SK-N-SH treated with all-trans-retinoic acid at 6 μM for 48 hours (cell line): Measurements from ENCODE around the gene MIPOL1.

Source experiments
- ATAC-seq: fragments of 200-7000 bp; cut with Tn5 transposase; 3 replicates; pipeline ENCODE4 v1.9.1; 2020; ENCODE audit warnings: mild to moderate bottlenecking, moderate library complexity
- ARNTL ChIP-seq: fragments of 450-650 bp; formaldehyde crosslinking; IDR thresholded peaks from 2 replicates; pipeline ENCODE4 v1.5.0; 2020; ENCODE audit warnings: low read depth, mild to moderate bottlenecking, moderate library complexity, borderline replicate concordance
- BACH2 ChIP-seq: fragments of 250-450 bp; sonication (Bioruptor Pico); IDR thresholded peaks from 2 replicates; pipeline ENCODE4 v1.9.0; 2021; ENCODE audit warnings: mild to moderate bottlenecking, borderline replicate concordance
- CREB5 ChIP-seq: fragments of 250-450 bp; sonication (Bioruptor Pico); IDR thresholded peaks from 2 replicates; pipeline ENCODE4 v1.5.1; 2020; ENCODE audit warnings: low read depth, mild to moderate bottlenecking, moderate library complexity
- CSDC2 ChIP-seq: fragments of 250-450 bp; sonication (Bioruptor Pico); IDR thresholded peaks from 2 replicates; pipeline ENCODE4 v1.5.0; 2020; ENCODE audit warnings: mild to moderate bottlenecking, moderate library complexity
- CSRNP3 ChIP-seq: fragments of 250-450 bp; sonication (Bioruptor Pico); IDR thresholded peaks from 2 replicates; pipeline ENCODE4 v1.5.1; 2021; ENCODE audit warnings: mild to moderate bottlenecking, moderate library complexity
- ESRRG ChIP-seq: fragments of 250-450 bp; sonication (Bioruptor Pico); IDR thresholded peaks from 2 replicates; pipeline ENCODE4 v1.6.1; 2021; ENCODE audit warnings: mild to moderate bottlenecking
- ISL1 ChIP-seq: fragments of 250-450 bp; sonication (Bioruptor Pico); IDR thresholded peaks from 2 replicates; pipeline ENCODE4 v2.1.2; 2022; ENCODE audit warnings: mild to moderate bottlenecking, moderate library complexity
- OSR1 ChIP-seq: fragments of 250-450 bp; sonication (Bioruptor Pico); IDR thresholded peaks from 2 replicates; pipeline ENCODE4 v1.8.0; 2022; ENCODE audit warnings: moderate library complexity, mild to moderate bottlenecking, inconsistent platforms
- POU6F1 ChIP-seq: fragments of 250-450 bp; sonication (Bioruptor Pico); IDR thresholded peaks from 2 replicates; pipeline ENCODE4 v1.8.0; 2021; ENCODE audit warnings: low read depth, mild to moderate bottlenecking, moderate library complexity, borderline replicate concordance
- PPARA ChIP-seq: fragments of 250-450 bp; sonication (Bioruptor Pico); IDR thresholded peaks from 2 replicates; pipeline ENCODE4 v1.5.0; 2020; ENCODE audit warnings: mild to moderate bottlenecking, borderline replicate concordance
- RARB ChIP-seq: fragments of 250-450 bp; sonication (Bioruptor Pico); IDR thresholded peaks from 2 replicates; pipeline ENCODE4 v1.8.0; 2021; ENCODE audit warnings: mild to moderate bottlenecking, moderate library complexity
- SNAI2 ChIP-seq: fragments of 250-450 bp; sonication (Bioruptor Pico); IDR thresholded peaks from 2 replicates; pipeline ENCODE4 v1.5.0; 2020; ENCODE audit warnings: mild to moderate bottlenecking, moderate library complexity
- TCF4 ChIP-seq: fragments of 250-450 bp; sonication (Bioruptor Pico); IDR thresholded peaks from 2 replicates; pipeline ENCODE4 v1.8.0; 2021; ENCODE audit warnings: mild to moderate bottlenecking, moderate library complexity, borderline replicate concordance
- TOX ChIP-seq: fragments of 250-450 bp; sonication (Bioruptor Pico); IDR thresholded peaks from 2 replicates; pipeline ENCODE4 v1.8.0; 2021; ENCODE audit warnings: mild to moderate bottlenecking, moderate library complexity, borderline replicate concordance
- TSHZ2 ChIP-seq: fragments of 250-450 bp; sonication (Bioruptor Pico); IDR thresholded peaks from 2 replicates; pipeline ENCODE4 v1.5.0; 2020; ENCODE audit warnings: mild to moderate bottlenecking, moderate library complexity
- ZC3H10 ChIP-seq: fragments of 250-450 bp; sonication (Bioruptor Pico); IDR thresholded peaks from 2 replicates; pipeline ENCODE4 v1.5.1; 2021; ENCODE audit warnings: mild to moderate bottlenecking, moderate library complexity
- ZFP3 ChIP-seq: fragments of 250-450 bp; sonication (Bioruptor Pico); IDR thresholded peaks from 2 replicates; pipeline ENCODE4 v1.5.0; 2020; ENCODE audit warnings: mild to moderate bottlenecking, moderate library complexity
- ZFP30 ChIP-seq: fragments of 450-650 bp; formaldehyde crosslinking; IDR thresholded peaks from 2 replicates; pipeline ENCODE4 v1.5.0; 2022; ENCODE audit warnings: mild to moderate bottlenecking, moderate library complexity
- ZNF565 ChIP-seq: fragments of 450-650 bp; formaldehyde crosslinking; conservative IDR thresholded peaks from 2 replicates; pipeline ENCODE4 v1.5.0; 2020; ENCODE audit warnings: low read depth, mild to moderate bottlenecking, moderate library complexity
- ZNF70 ChIP-seq: fragments of 450-650 bp; formaldehyde crosslinking; IDR thresholded peaks from 2 replicates; pipeline ENCODE4 v1.5.0; 2020; ENCODE audit warnings: mild to moderate bottlenecking, moderate library complexity
- ZNF8 ChIP-seq: fragments of 450-650 bp; formaldehyde crosslinking; IDR thresholded peaks from 2 replicates; pipeline ENCODE4 v1.5.0; 2020; ENCODE audit warnings: mild to moderate bottlenecking, moderate library complexity
- TF ChIP-seq, protein P1 (sequence below): fragments of 250-450 bp; sonication (Bioruptor Pico); IDR thresholded peaks from 2 replicates; pipeline ENCODE4 v1.8.0; 2020; ENCODE audit warnings: mild to moderate bottlenecking, moderate library complexity, borderline replicate concordance

The MIPOL1 gene

DNA sequence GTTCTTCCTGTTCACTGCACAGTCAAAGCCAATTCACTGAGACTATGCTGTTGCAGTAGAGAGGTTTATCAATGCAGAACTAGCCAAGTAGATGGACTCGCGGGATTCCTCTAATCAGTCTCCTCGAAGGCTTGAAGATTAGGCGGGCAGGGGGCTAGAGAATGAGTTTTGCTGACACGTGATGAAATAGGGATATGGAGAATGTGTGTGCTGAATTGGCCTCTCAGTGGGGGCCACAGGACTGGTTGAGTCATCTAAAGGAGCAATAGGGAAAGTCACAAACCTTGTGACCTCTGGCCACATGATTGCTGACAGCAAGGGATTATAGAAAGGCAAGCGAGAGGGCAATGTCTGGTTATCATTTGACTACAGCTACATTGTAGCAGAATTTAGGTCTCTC lies 12.7 kb downstream of the MIPOL1 start:
- ATAC-seq, result no peak
- TF ChIP-seq CREB5 (CRISPR knock-in tag), result no peak
- TF ChIP-seq, protein P1, sequence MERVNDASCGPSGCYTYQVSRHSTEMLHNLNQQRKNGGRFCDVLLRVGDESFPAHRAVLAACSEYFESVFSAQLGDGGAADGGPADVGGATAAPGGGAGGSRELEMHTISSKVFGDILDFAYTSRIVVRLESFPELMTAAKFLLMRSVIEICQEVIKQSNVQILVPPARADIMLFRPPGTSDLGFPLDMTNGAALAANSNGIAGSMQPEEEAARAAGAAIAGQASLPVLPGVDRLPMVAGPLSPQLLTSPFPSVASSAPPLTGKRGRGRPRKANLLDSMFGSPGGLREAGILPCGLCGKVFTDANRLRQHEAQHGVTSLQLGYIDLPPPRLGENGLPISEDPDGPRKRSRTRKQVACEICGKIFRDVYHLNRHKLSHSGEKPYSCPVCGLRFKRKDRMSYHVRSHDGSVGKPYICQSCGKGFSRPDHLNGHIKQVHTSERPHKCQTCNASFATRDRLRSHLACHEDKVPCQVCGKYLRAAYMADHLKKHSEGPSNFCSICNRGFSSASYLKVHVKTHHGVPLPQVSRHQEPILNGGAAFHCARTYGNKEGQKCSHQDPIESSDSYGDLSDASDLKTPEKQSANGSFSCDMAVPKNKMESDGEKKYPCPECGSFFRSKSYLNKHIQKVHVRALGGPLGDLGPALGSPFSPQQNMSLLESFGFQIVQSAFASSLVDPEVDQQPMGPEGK (CRISPR knock-in tag), result no peak
- TF ChIP-seq RARB (CRISPR knock-in tag), result no peak
- TF ChIP-seq CSRNP3 (CRISPR knock-in tag), result no peak

- no peak for ATAC-seq
- TF ChIP-seq PPARA (CRISPR knock-in tag) (no peak), ZFP3 (CRISPR knock-in tag) (no peak), OSR1 (CRISPR knock-in tag) (no peak), BACH2 (CRISPR knock-in tag) (no peak), RARB (CRISPR knock-in tag) (no peak), TOX (CRISPR knock-in tag) (no peak), CSDC2 (no peak), ISL1 (CRISPR knock-in tag) (no peak), TSHZ2 (CRISPR knock-in tag) (no peak), ZNF70 (CRISPR knock-in tag) (no peak), ARNTL (CRISPR knock-in tag) (no peak), ESRRG (CRISPR knock-in tag) (no peak), SNAI2 (CRISPR knock-in tag) (no peak)
- TF ChIP-seq, protein P1 (CRISPR knock-in tag), result no peak
Observed at GRCh38 chr14:37213016-37213415, 15.3 kb downstream of the MIPOL1 start.

DNA sequence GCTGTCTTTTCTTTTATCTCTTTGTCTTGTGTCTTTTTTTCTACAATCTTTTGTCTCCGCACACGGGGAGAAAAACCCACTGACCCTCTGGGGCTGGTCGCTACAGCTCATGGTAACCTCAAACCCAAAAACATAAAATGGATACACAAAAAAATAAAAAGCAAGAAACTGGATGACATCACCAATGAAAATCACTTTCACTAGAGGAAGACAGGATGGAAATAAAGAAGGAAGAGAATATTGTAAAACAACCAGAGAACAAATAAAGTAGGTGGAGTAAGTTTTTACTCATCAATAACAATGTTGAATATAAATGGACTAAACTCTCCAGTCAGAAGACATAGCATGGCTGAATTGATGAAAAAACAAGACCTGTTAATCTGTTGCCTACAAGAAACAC lies 17.6 kb downstream of the MIPOL1 start:
- ATAC-seq, result no peak
- TF ChIP-seq ZC3H10 (CRISPR knock-in tag) (no peak), CSRNP3 (CRISPR knock-in tag) (no peak), CSDC2 (no peak), POU6F1 (CRISPR knock-in tag) (no peak), ZNF70 (CRISPR knock-in tag) (no peak), ZNF8 (CRISPR knock-in tag) (no peak), BACH2 (CRISPR knock-in tag) (no peak), ESRRG (CRISPR knock-in tag) (no peak), RARB (CRISPR knock-in tag) (no peak), ARNTL (CRISPR knock-in tag) (no peak), TOX (CRISPR knock-in tag) (no peak), ZFP30 (CRISPR knock-in tag) (no peak), PPARA (CRISPR knock-in tag) (no peak), TCF4 (no peak), ZNF565 (CRISPR knock-in tag) (no peak), TSHZ2 (CRISPR knock-in tag) (no peak)
